ENCODE data around the gene CACNA1C.

CACNA1C gene

DNA sequence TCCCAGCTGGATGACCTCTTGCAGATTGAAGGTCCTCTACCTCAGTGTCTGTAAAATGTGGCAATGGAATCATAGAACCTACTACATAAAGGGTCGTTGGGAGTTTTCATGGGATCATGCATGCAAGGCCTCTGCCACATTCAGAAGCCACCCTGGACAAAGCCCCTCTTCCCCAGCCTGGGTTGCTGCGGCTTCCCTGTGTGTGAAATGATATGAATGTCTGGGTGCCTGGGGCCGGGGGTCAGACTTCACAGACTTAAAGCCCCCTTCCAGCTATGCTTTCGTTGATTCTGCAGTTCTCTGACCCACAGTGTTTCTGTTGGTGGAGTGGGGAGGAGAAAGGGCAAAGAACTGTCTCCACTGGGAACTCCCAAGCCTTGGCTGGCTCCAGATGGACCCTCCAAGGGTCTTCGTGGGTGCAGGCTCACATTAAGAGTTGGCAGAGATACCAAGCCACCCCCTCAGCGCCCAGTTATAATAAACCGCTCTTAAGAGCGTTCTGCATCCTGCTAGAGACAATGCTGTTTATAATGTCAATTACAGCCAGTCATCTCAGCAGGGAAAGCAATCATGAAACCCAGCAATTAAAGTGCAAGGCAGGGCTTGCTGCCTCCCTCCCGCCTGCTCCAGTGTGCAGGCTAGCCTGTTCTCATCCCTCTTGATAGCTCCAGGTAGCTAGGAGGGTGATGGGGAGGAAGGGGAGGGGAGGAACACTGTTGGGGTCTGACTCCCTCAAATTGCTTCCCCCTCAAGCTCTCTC lies 531.0 kb downstream of the CACNA1C start:
- no peak for DNase-seq (ENCODE audit: low read depth in 2 of 2)

DNA sequence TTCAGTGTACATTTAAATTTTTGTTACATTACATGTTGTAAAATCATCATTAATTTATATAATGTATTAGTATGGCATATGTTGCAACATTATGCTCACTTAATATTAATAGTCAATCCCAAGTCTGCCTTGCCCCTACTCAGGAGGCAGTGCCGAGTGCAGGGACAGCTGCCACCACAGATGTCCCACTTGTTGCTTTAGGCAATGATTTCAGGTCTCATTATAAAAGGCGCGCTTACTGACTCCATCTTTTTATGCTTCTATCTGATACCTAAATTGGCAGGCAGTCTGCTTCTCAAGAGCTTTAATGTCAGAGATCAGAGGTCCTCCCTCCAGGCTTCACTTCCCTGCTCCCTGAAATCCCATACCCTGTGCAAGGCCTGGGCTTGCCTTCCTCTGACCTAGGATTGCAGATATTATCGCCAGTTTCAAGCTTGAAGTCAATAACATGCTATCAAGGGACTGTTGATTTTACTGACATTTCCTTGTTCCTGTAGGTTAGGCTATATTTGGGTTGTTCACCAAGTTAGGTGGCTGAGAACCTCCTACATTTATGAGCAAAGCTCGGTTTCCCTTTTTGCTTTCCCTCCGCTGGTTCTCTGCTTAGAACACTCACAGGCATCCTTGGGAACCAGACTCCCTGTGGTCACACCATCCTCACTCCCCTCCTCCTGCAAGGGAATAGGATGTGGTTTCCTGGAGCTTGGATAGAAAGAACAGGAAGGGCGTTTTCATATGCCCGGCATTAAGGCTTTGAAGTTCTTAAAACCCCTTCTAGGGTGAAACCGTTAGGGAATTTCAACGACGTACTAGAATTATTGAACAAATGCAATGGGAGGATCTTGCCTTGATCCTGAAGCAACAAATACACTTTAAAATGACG lies 533.6 kb downstream of the CACNA1C start:
- no peak for DNase-seq (ENCODE audit: low read depth in 2 of 2)

DNA sequence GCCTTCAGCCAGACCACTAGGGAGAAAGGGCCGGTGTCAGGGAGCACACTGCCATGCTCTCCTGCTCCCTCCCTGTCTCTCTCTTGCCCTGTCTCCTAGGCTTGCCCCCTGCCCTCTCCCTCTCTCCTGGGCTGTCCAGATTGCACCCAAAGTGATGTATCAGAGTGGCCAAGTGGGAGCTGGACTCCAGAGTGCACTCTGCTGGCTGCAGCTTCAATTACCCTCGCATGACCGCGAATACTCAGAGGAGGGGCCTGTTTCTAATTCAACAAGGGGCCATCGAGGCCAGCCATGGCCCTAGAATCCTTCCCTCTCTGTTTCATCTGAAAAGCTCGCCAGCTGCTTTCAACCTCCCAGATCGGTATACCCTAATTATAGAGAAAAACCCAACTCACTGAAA lies 535.6 kb downstream of the CACNA1C start:
- no peak for DNase-seq (ENCODE audit: low read depth in 2 of 2)

DNA sequence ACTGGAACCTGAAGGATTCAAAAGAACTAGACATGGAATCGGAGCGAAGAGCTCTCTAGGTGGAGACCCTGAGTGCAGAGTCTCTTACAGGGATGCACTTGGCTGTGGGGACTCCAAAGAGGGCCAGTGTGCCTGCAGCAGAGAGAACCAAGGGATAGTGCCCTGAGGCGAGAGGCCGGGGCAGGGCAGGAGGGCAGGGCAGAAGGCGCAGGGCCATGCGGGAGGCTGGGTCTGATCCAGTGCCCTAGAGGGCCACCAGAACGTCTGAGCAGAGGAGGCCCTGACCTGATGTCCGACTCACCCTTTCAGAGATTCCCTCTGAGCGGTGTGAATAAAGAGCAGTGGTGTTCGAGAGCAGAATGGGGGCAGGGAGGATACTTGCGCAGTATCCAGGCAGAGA lies 536.6 kb downstream of the CACNA1C start:
- no peak for DNase-seq (ENCODE audit: low read depth in 2 of 2)

DNA sequence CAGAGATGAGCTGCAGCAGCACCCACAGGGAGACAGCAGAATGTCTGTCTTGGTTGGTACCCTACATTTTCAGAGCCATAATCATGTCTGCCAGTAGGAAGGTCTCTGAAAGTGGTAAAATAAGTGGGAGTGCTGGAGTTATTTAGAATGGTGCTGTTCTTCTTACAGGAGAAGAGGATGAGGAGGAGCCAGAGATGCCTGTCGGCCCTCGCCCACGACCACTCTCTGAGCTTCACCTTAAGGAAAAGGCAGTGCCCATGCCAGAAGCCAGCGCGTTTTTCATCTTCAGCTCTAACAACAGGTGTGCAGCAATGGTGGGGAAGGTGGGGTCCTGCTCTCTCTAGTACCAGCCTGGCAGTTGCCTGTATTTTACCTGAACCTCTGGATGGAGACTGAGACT lies 540.3 kb downstream of the CACNA1C start:
- no peak for DNase-seq (ENCODE audit: low read depth in 2 of 2)

DNA sequence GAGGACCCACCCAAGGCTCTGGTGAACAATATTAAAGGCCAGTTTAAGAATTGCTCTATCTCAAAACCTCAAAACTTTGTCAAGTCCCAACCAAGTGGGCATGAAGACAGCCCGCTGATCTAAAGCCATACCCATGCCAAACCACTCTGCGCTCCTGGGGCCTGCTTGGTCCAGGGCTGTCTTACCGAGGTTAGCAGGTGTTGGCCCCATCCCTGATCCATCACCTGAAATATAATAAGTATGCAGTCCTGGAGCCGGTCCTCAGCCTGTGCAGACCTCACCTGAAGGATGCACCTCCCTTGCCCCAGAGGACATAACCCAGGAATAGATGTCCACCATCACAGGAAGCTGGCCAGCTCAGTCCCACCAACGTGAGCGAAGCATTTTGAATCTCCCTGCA lies 543.7 kb downstream of the CACNA1C start:
- DNase-seq (ENCODE audit: low read depth in 2 of 2), result no peak

DNA sequence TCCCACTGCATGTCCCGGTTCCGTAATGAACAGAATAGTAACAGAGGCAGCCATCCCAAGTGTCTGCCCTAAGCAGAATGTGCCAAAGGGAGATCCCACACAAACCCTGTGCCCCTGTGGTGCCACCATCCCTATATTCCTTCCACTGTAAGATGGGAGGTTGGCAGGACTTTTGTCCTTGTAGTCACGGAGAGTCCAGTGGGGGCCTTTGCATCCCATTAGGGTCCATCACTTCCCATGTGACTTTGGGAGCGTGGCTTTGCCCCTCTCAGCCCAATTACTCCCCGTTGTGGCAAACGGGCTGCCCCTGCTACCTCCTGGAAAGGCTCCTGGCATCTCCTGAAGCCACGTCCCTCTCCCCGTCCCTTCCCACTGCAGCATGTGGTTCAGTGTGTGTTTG lies 552.5 kb downstream of the CACNA1C start:
- no peak for DNase-seq (ENCODE audit: low read depth in 2 of 2)

DNA sequence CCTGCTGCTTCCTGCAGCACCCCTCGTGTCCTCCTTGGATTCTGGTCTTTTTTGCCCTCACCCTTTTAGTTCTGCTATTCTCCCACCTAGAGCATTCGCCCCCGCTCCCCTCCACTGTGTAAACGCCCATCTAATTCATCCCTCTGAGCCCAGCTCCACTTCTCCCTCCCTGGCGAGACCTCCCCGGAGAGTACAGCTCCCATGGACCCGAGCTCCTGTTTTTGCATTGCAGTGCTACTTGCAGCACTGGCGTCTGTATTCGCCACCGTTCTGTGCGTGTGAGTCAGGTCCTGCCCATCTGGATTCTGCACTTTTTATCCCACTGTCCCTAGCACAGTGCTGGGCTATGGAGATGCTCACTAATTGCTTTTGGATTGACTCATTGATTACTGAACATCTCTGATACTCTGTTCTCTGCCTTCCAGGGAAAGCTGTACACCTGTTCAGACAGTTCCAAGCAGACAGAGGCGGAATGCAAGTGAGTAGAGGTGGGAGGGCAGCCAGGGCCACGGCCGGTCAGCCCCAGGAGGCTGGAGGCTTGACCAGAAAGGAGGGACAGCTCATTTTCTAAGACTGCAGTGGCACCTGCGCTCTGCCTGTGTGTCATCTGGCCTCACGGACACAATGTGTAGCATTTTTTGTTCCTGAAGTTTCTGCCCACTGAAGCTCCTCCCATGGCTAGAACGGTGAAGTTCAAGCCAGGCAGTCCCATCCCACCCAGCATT lies 553.6 kb downstream of the CACNA1C start:
- no peak for DNase-seq (ENCODE audit: low read depth in 2 of 2)

DNA sequence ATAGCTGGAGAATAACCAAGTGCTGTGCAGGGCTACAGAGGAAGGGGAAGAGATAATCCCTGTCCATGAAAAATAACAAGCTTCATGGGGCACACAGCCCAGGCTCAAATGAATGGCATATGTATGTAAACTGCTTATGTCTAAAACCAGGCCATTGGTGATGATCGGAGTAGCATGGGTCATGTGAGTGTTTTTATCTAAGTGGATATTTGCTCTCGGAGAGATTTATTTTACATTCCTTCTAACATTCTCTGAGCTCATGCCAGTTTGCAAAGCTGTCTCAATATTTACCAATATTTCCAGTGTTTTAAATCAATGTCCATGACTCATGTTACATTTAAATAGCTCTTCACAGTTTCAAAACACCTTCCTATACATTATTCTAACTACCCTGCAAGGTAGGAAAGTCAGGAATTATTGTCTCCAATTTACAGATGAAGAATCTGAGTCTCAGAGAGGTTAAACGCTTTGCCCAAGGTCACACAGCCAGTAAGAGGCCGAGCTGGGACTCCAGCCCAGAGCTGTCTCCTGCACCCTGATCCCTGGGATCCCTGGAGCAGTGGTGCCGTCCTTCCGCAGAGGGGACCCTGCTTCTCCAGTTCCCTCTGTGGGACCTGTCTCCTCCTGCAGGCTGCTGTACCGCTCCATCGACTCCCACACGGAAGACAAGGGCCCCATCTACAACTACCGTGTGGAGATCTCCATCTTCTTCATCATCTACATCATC lies 555.3 kb downstream of the CACNA1C start:
- DNase-seq (ENCODE audit: low read depth in 2 of 2), result no peak

DNA sequence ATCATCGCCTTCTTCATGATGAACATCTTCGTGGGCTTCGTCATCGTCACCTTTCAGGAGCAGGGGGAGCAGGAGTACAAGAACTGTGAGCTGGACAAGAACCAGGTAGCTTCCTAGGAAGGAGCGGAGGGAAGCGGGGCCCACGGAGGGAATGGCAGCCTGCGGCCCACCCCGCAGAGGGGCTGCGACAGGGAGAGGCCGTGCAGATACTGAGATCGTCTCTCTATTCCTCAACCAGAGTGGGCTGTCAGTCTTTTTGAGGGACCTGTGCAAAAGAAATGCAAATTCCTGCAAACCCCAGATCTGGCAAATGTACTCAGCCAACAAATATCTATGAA lies 555.8 kb downstream of the CACNA1C start:
- no peak for DNase-seq (ENCODE audit: low read depth in 2 of 2)

DNA sequence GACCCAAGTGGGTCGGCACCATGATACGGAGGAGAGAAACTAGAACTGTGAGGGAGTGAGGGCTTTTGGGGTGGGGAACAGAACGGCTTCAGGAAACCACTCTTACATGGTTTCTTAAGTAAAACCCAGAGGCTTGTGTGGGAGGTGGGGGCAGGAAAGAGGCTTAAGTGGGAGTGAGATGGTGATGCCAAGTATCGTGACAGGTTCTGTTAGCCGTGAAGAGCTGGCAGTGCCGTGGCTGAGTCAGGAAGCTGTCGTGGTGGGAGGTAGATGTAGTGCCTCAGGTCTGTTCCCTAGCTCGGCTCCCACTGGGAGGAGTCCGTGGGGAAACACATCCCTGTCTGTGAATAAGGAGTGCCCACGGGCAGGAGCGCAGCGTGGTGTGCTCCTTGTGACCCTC lies 556.2 kb downstream of the CACNA1C start:
- no peak for DNase-seq (ENCODE audit: low read depth in 2 of 2)

DNA sequence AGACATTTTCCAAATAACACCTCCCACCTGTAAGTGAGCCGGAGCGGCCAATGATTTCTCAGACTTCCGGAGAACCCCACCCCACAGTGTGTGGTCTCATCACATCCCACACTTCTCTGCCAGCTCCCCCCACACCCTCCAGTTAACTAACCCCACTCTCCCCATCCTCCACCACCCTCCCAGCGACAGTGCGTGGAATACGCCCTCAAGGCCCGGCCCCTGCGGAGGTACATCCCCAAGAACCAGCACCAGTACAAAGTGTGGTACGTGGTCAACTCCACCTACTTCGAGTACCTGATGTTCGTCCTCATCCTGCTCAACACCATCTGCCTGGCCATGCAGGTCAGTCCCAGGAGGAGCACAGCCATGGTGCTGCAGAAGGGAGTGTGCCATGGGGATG lies 557.6 kb downstream of the CACNA1C start:
- no peak for DNase-seq (ENCODE audit: low read depth in 2 of 2)

DNA sequence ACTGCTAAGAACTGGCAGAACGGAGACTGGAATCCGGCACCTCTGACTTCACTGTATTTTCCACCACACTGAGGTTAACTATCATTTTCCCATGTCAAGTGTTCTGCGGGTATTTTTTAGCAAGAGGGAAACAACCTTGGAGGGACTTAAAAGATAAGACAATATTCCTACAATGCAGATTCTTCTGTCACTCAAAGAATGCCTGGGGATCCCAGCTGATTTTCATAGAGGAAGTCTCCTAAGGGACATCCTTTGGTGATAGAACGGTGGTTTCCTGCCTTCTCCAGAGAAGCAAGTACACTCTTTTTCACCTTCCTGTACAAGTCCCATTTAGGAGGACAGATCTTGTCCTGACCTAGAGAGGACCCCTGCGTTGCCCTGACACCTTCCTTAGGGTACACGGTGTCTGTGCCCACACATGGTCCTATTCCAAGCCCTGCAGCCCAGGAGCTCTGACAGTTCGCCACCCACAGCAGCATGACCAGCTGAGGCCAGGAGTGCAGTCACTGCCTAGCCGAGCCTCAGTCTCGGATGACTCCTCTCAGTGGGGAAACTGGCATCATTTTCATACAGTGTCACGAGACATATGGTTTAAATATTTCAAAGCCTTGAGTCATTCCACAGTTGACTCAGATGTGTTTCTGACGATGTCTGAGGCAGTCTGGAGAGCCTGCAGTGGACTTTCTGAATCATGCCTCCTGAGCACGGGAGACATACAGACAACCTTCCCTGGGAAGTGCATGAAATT lies 560.7 kb downstream of the CACNA1C start:
- DNase-seq (ENCODE audit: low read depth in 2 of 2), result peak; percentile 34 to 54

DNA sequence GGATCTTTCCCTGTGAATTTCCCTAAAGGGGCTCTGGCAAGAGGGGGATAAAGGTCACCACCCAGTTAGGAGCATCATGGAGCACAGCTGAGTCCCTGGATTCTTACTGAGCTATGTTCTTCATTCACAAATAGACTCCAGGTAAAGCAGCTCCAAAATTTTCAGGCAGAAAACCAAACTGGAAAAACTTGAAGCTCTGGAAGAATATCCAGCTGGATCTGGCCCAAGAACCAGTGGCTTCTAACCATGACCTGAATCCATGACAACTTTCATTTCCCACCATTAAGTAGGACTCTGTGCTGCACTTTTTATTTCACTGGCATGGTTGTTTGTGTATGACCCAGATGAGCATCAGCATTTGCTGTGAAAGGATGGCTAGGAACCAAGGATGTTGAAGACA lies 561.6 kb downstream of the CACNA1C start:
- no peak for DNase-seq (ENCODE audit: low read depth in 2 of 2)

DNA sequence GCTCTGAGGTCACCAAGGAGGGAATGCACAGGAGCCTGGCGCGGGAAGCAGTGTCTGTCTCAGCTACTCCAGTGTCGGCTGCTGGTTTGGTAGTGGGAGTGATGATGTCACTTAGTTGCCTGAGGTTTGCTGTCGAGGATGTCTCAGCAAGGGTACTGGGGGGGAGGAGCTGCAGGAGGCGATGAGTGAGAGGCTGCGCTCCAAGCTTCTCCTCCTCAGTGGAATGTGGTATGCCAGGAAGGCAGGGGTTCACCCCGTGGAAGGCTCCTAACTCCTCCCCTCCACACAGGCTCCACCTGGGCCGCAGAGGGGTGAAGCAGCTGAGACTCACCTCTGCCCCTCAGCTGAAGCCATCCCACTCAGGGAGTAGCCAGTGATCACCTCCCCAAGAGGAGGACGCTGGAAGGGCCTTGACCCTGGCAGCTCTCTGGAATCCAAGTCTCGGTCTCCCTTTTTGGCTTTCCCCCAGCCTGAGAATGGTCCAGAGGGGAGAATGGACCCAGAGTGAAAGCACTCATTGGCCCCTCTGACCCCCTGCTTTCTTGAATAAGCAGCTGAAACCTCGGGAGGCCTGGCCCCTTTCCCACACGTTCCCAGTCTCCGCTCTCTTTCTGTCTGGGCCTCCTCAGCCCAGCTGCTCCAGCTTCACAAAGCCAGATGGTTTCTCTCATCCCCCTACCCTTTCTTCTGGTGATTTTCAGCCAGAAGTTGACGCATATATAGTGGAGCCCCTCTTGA lies 563.0 kb downstream of the CACNA1C start:
- DNase-seq (ENCODE audit: low read depth in 2 of 2), result no peak

DNA sequence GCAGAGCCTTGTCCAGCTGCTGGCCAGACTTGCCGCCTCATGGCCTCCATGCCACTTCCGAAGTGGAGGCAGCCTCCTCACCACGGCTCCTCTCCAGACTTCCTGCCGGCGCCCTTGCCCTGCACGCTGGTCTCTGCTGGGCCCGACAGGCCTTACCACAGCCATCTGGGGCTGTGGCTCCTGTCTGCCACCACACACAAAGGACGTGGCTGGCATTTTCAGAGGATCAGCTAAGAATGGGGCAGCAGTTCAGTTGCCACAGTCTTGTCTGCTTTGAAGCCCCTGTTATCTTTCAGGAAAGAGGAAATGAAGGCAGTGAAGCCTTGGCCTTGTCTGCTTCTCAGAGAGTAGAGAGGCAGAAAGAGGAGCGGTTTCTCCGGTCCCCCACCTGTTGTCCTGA lies 564.0 kb downstream of the CACNA1C start:
- DNase-seq (ENCODE audit: low read depth in 2 of 2), result no peak

DNA sequence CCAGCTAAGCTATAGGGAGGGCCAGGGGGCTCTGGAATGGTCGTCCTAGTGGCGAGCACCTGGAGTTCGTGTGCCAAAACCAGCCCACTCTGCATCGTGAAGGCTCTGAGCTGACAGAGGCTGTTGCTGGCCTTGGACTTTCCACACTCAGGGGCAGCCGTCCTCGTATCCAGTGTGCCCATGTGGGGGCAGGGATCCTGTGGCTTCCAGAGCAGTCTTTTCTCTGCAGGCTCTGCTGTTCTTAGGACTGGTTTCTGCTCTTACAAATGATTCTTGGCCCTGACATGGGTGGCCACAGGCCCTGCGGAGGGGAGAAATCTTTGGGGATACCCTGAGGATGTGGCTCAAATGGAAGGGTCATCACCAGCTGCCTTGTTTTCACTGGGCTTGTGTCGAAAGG lies 564.6 kb downstream of the CACNA1C start:
- DNase-seq (ENCODE audit: low read depth in 2 of 2), result no peak

DNA sequence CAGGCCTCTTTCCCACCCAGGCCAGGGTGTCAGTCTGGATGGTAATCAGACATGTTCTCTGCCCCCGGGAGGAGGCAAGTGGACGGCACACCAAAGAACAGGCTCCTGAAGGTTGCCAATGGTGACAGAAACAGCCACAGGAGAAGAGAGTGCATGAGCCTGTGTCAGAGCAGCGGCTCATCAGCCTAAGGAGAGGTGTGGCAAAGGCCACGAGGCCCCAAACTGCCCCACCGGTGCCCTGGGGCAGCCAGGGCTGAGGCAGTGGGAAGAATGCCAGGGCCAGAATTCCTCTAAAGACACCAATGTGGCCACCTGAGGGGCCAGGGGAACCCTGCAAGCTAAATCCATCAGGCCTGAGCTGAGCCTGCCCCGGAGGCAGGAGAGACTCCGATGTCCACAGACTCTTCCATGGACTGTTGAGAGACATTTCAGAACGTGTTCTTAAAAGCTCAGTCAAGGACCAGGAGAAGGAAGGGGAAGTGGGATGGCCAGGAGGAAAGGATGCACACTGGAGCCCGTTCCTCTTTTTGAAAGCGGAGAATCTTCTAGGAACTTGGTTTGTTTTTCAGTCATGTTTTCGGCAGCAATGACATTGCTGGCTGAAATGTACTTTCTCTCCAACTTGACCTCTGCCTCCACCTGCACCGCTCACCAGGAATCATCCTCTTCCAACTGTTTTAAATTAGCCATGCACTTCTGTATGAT lies 565.7 kb downstream of the CACNA1C start:
- DNase-seq (ENCODE audit: low read depth in 2 of 2), result no peak

DNA sequence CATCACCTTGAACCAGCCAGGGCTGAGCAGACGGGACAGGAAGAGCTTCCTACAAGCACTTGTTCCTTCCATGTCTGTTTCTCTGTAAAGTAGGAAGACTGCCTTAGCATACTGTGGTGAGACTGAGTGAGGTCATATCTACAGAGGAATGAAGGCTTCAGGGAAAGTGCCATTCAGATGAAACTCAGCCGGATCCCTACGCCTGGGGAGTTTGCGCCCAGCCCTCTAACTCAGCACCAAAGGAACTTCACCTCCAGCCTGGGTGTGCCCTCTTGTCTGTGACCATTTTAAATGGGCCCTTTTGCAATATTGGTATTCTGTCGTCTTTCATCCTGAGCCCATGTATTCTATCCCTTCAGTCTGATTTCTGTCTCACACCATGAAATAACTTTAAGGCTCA lies 566.3 kb downstream of the CACNA1C start:
- DNase-seq (ENCODE audit: low read depth in 2 of 2), result no peak

DNA sequence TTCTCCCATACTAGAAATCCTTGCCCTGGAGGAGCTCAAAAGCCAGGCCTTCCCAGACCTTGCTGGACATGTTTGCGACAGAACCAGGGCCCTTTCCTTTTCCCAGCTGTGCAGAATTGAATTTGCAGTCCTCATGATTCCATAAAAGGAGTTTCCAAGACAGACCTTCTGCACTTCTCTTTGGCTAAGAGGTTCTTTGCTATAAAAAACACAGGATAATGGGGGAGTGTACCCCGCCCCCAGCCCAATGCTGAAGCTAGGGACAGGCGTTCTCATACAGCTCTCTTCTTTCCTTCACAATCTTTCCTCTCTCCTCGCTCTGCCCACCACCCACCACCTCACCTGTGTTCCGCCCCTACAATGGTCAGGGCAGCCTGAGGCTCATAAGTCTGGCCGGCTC lies 569.7 kb downstream of the CACNA1C start:
- DNase-seq (ENCODE audit: low read depth in 2 of 2), result no peak
